GM18858 (cell line): Measurements from ENCODE around the gene GABRG3.

ENCODE experiments used
- ATAC-seq: cut with Tn5 transposase; IDR thresholded peaks from one replicate; pipeline ENCODE4 v1.9.1; 2021; ENCODE audit not compliant: unreplicated experiment

The GABRG3 gene

GRCh38 chr15:27541581-27541980 is 570.6 kb downstream of the GABRG3 start:
- no peak for ATAC-seq

GRCh38 chr15:27545494-27546255 is 574.7 kb downstream of the GABRG3 start:
- no peak for ATAC-seq

GRCh38 chr15:27549746-27550145 is 578.8 kb downstream of the GABRG3 start:
- no peak for ATAC-seq

GRCh38 chr15:27550635-27551034 is 579.7 kb downstream of the GABRG3 start:
- no peak for ATAC-seq

GRCh38 chr15:27561816-27562215 is 590.8 kb downstream of the GABRG3 start:
- ATAC-seq = no peak

- no peak for ATAC-seq
These were observed 592.9 kb downstream of the GABRG3 start for GRCh38 chr15:27563765-27564370.

- ATAC-seq = no peak
These were observed 593.7 kb downstream of the GABRG3 start for GRCh38 chr15:27564656-27565055.

GRCh38 chr15:27570746-27571145 is 599.8 kb downstream of the GABRG3 start:
- ATAC-seq = no peak

GRCh38 chr15:27573805-27574485 is 603.0 kb downstream of the GABRG3 start:
- no peak for ATAC-seq

GRCh38 chr15:27574541-27575054 is 603.6 kb downstream of the GABRG3 start:
- ATAC-seq = no peak

GRCh38 chr15:27575521-27575920 is 604.5 kb downstream of the GABRG3 start:
- no peak for ATAC-seq

- ATAC-seq = no peak
These were observed 605.6 kb downstream of the GABRG3 start for GRCh38 chr15:27576576-27576975.

- ATAC-seq = no peak
These were observed 608.8 kb downstream of the GABRG3 start for GRCh38 chr15:27579738-27580137.

GRCh38 chr15:27582726-27583410 is 611.9 kb downstream of the GABRG3 start:
- no peak for ATAC-seq

- ATAC-seq = no peak
These were observed 612.7 kb downstream of the GABRG3 start for GRCh38 chr15:27583651-27584050.

- no peak for ATAC-seq
These were observed 614.2 kb downstream of the GABRG3 start for GRCh38 chr15:27585041-27585640.

- no peak for ATAC-seq
These were observed 616.8 kb downstream of the GABRG3 start for GRCh38 chr15:27587810-27588209.

- no peak for ATAC-seq
These were observed 618.3 kb downstream of the GABRG3 start for GRCh38 chr15:27589260-27589659.

- no peak for ATAC-seq
These were observed 618.8 kb downstream of the GABRG3 start for GRCh38 chr15:27589782-27590181.
